Chondrocyte (in vitro differentiated cells): ENCODE results near the gene PBX3. TPM values are rescaled to one million over a fixed set of nuclear protein-coding genes. Genes with fewer than 3 reads are reported as not detected.

ENCODE experiments used
- DNase-seq: peaks from one replicate; pipeline ENCODE4 v3.0.0; 2021; ENCODE audit warnings: mixed read lengths, low spot score
- H3K27ac Mint-ChIP-seq: one replicate; pipeline ENCODE4 v1.8.0; 2021; ENCODE audit warnings: mild to moderate bottlenecking, moderate library complexity, mixed read lengths; ENCODE audit not compliant: unreplicated experiment
- H3K27me3 Mint-ChIP-seq: 2 replicates; pipeline ENCODE4 v1.8.0; 2021; ENCODE audit warnings: low read depth, mixed read lengths
- H3K36me3 Mint-ChIP-seq: 2 replicates; pipeline ENCODE4 v1.8.0; 2021; ENCODE audit warnings: low read depth, mixed read lengths
- H3K4me1 Mint-ChIP-seq: 2 replicates; pipeline ENCODE4 v1.8.0; 2021; ENCODE audit warnings: low read depth, mild to moderate bottlenecking, mixed read lengths
- H3K4me3 Mint-ChIP-seq: one replicate; pipeline ENCODE4 v1.8.0; 2021; ENCODE audit warnings: mild to moderate bottlenecking, moderate library complexity, mixed read lengths; ENCODE audit not compliant: unreplicated experiment
- H3K9me3 Mint-ChIP-seq: 2 replicates; pipeline ENCODE4 v1.8.0; 2021; ENCODE audit warnings: low read depth, mixed read lengths
- total RNA-seq: library from RNA; stranded (reverse); gene quantifications from 3 replicates; pipeline ENCODE4 v1.2.1, GENCODE V29; 2021
- TF ChIP-seq, protein P1 (sequence below): fragments of 200-600 bp; sonication (generic); IDR thresholded peaks from 2 replicates; pipeline ENCODE4 v1.5.0; 2021; ENCODE audit warnings: antibody characterized with exemption, mild to moderate bottlenecking, moderate library complexity

PBX3 gene
- total RNA-seq, 1 donor from 2014 or later, result 24.1 TPM

DNA sequence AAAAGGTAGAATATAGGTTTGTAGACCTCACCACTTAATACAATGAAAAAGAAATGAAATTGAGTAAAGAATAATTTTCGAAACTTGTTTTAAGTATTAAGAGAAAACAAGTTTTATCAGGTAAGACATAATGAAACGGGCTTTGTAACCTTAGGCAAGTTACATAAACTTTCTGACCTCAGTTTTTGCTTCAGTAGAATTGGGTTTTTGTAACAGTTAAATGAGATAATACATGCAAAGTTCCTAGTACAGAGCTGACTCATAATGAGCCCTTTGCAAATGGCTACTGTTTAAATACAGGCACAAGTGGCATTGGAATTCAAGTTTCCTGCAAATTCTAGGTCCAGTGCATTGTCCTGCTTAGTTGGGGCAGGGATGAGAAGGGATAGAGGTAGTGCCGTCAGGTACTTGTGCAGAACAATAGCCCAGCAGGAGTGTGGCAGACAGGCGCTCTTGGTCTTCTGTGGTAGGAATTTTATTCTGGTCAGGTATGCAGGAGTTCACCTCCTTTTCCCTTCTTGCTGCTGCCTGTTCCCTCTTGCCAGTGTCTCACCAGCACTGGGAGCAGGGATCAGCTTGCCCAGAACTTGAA lies 203.8 kb downstream of the PBX3 start:
- Mint-ChIP-seq H3K4me1 (peaks cover 6% of the 10 kb centered on the region), H3K27ac (no peak overlapping the region), H3K9me3 (peaks cover 10% of the 10 kb centered on the region), H3K36me3 (peaks cover 10% of the 10 kb centered on the region), H3K27me3 (no peaks in the 10 kb centered on the region), H3K4me3 (no peak overlapping the region)
- TF ChIP-seq, protein P1, sequence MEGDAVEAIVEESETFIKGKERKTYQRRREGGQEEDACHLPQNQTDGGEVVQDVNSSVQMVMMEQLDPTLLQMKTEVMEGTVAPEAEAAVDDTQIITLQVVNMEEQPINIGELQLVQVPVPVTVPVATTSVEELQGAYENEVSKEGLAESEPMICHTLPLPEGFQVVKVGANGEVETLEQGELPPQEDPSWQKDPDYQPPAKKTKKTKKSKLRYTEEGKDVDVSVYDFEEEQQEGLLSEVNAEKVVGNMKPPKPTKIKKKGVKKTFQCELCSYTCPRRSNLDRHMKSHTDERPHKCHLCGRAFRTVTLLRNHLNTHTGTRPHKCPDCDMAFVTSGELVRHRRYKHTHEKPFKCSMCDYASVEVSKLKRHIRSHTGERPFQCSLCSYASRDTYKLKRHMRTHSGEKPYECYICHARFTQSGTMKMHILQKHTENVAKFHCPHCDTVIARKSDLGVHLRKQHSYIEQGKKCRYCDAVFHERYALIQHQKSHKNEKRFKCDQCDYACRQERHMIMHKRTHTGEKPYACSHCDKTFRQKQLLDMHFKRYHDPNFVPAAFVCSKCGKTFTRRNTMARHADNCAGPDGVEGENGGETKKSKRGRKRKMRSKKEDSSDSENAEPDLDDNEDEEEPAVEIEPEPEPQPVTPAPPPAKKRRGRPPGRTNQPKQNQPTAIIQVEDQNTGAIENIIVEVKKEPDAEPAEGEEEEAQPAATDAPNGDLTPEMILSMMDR, result no peak
- no peak for DNase-seq

DNA sequence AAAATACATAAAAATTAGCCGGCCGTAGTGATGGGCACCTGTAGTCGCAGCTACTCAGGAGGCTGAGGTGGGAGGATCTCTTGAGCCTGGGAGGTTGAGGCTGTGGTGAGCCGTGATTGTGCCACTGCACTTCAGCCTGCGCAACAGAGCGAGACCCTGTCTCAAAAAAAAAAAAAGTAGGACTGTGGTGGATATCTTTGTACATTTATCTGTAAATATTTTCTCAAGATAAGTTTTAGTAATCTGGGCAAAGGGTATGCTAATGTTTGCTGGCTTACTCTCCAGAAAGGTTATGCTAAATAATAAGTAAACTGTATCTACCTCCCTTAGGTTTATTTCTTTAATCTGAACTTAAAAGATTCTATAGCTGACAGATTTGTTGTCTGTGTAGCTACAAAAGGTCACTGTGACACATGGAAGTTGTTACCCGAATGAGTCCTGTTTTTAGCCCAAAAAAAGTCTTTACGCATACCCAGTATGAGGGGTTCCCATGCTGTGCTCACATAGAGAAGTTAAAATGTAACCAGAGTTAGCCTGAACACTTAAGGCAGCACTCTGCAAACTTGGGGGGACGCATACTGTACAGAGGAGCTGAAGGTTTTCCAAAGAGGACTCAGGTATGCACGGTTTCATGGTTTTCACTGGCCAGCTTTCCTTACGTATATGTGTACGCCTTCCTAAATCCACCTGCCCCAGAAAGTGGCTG lies 206.3 kb downstream of the PBX3 start:
- H3K4me1 Mint-ChIP-seq, result peaks cover 6% of the 10 kb centered on the region
- no peaks in the 10 kb centered on the region for H3K27me3 Mint-ChIP-seq
- TF ChIP-seq, protein P1, result no peak
- no peak overlapping the region for H3K4me3 Mint-ChIP-seq
- H3K27ac Mint-ChIP-seq, result no peak overlapping the region
- H3K9me3 Mint-ChIP-seq, result no peaks in the 10 kb centered on the region
- peaks cover 4% of the 10 kb centered on the region for H3K36me3 Mint-ChIP-seq
- no peak for DNase-seq

DNA sequence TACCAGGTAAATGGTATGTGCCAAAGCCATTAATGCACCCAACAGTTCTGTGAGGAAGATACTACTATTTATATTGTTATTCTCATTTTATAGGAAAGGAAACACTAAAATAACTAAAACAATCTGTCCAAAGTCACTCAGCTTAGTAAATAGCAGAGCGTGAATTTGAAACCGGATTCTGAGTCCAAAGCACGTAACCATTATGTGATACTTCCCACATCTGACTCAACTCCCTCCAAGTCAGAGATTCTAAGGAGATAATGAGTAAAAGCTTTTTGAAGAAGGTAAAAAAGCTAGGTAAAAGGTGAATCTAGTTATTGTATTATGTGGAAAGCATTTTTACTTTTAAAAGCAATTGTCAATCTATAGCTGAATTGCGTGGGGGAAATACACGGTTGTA lies 208.9 kb downstream of the PBX3 start:
- DNase-seq, result no peak
- no peaks in the 10 kb centered on the region for H3K4me1 Mint-ChIP-seq
- H3K9me3 Mint-ChIP-seq, result no peaks in the 10 kb centered on the region
- H3K27me3 Mint-ChIP-seq, result no peaks in the 10 kb centered on the region
- peaks cover 4% of the 10 kb centered on the region for H3K36me3 Mint-ChIP-seq
- TF ChIP-seq, protein P1, result no peak
- no peak overlapping the region for H3K4me3 Mint-ChIP-seq
- H3K27ac Mint-ChIP-seq, result no peak overlapping the region

DNA sequence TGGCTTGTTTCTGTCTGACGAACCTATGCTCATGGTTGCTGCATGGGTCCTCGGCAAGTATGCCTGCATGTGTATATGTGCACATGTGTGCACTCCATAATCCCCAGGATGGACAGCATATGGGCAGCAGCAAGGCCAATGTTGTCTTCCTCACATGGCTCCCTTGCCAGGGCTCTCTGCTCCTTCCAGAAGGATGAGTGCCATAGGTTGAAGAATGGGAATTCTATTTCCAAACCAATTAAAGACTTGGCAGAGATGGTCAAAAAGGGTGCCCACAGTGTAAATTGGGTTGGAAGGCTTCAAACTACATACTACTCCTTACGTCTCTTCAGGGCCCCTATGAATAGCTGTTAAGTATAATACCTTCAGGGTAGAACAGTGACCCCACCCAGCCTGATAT lies 212.1 kb downstream of the PBX3 start:
- Mint-ChIP-seq H3K27ac (no peak overlapping the region), H3K4me1 (no peaks in the 10 kb centered on the region), H3K27me3 (no peaks in the 10 kb centered on the region), H3K36me3 (peaks cover 10% of the 10 kb centered on the region), H3K4me3 (no peak overlapping the region), H3K9me3 (no peaks in the 10 kb centered on the region)
- TF ChIP-seq, protein P1, result no peak
- no peak for DNase-seq

DNA sequence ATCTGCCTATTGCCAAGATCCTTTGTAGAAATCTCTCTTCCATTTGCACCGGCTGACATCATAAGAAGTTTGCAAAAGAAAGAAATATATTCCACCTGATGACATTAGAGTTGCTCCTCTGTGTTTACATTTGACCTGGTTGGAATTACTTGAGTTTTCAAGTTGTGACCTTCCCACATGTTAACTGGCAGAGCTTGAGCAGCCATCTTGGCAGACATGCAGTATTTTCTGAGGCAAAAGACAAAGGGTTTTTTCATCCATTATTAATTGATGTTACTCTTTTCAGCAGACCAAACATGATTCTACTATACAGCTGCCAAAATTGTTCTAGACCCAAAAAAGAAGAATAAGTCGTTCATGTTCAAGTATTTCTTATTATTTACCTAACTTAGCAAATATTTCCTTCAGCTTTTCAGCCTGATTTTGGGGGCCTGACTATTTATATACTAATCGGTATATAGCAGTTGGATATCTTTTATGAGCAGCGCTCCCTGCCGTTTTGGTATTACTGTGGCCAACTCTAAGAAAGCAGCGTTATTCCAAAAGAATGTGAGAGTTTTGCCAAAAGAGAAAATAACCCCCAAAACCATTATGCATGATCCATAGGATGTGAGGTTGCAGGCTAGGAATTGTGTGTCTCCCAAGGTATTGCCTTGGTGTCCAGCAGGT lies 212.9 kb downstream of the PBX3 start:
- TF ChIP-seq, protein P1, result no peak
- Mint-ChIP-seq H3K9me3 (no peaks in the 10 kb centered on the region), H3K27me3 (no peaks in the 10 kb centered on the region), H3K36me3 (peaks cover 12% of the 10 kb centered on the region), H3K27ac (no peak overlapping the region), H3K4me3 (no peak overlapping the region), H3K4me1 (no peaks in the 10 kb centered on the region)
- no peak for DNase-seq
